ENCODE measurements around the gene ENTPD6.

GRCh38 chr20:25227317-25227831, 31.9 kb downstream of the ENTPD6 start:
- TF ChIP-seq CTCF (IDR thresholded peaks at IDR 0.05) (no peak), POLR2A (IDR thresholded peaks at IDR 0.05) (no peak)

Measured in uterus (tissue), 2 donors.